HG03457 (cell line): ENCODE measurements around the gene SLC39A9.
A peak's percentile ranks its signal among the peaks of the same experiment; 100 is the strongest.
"Not testable (repeated sequence)": the region's sequence is repeated elsewhere in the genome, so short reads cannot be mapped to it uniquely, and the experiment has no call there.

ENCODE experiments used
- ATAC-seq: cut with Tn5 transposase; IDR thresholded peaks from one replicate; pipeline ENCODE4 v1.9.1; 2021; ENCODE audit warnings: moderate number of reproducible peaks; ENCODE audit not compliant: unreplicated experiment

SLC39A9 gene

GRCh38 chr14:69473260-69473659, 74.8 kb downstream of the SLC39A9 start:
- ATAC-seq: no peak

DNA sequence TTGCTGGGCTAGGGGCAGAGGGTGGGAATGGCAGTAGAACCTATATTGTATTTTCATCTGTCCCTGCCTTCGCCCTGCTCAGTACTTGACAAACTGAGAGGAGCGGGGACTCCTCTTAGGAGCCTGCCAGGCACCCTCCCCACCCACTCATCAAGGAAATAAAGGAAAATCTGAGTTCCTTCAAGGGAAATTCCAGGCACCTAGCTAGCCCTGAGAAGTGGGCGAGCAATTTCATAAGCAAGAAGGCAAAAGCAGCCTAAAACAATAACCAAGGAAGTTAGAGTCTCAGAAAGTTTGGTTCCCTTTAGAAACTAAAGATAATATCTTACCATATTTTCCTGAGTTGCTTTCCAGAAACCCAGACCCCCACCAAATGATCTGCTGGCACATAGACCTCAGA, 75.5 kb downstream of the SLC39A9 start:
- no peak for ATAC-seq

GRCh38 chr14:69475194-69475818, 76.8 kb downstream of the SLC39A9 start:
- no peak for ATAC-seq

DNA sequence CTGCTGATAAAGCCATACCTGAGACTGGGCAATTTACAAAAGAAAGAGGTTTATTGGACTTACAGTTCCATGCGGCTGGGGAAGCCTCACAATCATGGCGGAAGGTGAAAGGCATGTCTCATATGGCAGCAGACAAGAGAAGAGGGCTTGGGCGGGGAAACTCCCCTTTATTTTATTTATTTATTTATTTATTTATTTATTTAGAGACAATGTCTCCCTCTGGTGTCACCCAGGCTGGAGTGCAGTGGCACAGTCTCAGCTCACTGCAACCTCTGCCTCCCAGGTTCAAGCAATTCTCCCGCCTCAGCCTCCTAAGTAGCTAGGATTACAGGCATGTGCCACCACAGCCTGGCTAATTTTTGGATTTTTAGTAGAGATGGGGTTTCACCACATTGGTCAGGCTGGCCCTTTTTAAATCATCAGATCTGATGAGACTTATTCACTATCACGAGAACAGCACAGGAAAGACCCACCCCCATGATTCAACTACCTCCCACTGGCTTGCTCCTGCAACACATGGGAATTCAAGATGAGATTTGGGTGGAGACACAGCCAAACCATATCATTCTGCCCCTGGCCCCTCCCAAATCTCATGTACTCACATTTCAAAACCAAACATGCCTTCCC, 78.4 kb downstream of the SLC39A9 start:
- ATAC-seq: not testable (repeated sequence)

DNA sequence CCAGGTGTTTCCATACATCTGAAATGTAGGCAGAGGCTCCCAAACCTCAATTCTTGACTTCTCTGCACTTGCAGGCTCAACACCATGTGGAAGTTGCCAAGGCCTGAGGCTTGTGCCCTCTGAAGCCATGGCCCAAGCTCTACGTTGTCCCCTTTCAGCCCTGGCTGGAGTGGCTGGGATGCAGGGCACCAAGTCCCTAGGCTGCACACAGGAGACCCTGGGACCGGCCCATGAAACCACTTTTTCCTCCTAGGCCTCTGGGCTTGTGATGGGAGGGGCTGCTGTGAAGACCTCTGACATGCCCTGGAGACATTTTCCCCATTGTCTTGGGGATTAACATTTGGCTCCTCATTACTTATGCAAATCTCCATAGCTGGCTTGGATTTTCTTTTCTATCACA, 79.6 kb downstream of the SLC39A9 start:
- not testable (repeated sequence) for ATAC-seq

GRCh38 chr14:69479696-69480095, 81.2 kb downstream of the SLC39A9 start:
- no peak for ATAC-seq

DNA sequence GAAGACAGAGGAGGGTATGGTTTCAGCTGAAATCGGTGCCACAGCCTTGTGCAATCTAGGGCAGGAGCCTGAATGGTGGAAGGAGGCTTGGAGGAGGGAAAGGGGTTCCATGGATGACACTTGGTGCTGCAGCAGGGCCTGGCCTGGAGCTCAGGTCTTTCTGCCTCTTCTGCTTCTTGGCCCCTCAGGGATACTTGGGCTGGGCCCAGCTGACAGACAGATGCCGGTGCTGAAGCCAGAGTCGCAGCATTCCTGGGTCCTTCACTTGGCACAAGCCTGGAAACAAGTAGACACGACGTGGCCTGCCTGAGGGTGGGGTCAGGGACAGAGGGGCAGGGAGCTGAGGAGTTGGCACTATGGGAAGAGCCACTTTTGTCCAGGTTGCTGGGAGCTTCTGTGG, 81.6 kb downstream of the SLC39A9 start:
- no peak for ATAC-seq

DNA sequence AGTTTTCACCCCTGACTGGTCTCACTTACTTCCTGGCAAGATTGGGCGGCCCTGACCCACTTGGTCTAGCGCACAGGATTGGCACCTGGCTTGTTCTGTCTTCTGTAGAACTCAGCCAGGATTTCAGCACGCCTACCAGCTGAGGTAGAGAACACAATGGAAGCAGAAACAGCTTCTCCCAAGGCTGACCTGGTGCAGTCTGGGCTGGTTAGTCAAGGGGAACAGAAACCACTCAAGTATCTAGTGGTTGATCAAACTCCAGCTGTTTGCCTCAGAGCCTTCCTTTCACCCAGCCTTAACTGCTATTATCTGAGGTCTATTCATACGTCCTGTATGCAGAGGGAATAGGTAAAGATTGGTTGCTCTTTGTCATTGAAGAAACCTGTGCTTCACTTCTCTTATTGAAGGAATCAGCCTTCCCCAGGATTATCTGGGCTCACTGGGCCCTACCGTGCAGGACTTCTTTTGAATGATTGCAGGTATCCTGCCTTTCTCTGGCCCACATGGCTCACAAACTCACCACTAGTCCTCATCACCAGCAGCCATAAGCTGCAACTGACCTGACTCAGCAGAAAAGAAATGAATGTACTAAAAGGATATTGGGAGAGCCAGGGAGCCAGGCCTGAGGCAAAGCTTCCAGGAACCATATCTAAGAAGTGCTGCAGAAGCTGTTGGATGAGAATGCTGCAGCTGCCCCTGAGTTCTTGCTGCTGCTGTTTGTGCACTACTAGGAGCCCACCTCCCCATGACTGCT, 83.5 kb downstream of the SLC39A9 start:
- ATAC-seq: peak; percentile 75

DNA sequence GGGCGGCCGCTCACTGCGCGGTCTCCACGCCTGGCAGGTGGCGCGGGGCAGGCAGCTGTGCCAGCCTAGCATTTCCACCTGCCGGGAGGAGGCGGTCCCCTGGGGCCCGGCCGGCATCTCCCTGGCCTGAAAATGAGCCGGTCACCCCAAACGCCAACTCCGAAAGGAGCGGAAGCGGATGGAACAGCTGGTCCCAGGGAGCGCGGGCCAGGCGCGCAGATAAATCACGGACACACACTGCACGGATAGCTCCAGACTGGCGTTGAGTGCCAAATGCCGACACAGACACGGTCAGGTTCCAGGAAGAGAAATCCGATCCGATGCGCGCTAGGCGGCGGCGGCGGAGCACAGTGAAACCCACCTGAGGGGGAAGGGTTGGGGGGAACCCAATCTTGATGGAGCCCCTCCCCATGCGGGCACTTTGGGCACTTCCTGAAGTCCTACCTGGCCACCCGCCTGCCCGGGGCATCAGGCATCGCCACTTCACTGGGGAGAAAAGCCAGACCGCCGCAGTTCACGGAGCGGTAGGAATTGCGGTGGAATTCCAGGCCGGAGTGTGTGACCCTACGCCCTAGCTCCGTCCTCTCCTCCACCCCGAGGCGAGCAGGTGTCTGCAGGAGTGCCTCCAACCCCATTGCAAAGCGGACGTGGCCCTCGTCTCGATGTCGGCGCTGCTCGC, 85.4 kb downstream of the SLC39A9 start:
- no peak for ATAC-seq

DNA sequence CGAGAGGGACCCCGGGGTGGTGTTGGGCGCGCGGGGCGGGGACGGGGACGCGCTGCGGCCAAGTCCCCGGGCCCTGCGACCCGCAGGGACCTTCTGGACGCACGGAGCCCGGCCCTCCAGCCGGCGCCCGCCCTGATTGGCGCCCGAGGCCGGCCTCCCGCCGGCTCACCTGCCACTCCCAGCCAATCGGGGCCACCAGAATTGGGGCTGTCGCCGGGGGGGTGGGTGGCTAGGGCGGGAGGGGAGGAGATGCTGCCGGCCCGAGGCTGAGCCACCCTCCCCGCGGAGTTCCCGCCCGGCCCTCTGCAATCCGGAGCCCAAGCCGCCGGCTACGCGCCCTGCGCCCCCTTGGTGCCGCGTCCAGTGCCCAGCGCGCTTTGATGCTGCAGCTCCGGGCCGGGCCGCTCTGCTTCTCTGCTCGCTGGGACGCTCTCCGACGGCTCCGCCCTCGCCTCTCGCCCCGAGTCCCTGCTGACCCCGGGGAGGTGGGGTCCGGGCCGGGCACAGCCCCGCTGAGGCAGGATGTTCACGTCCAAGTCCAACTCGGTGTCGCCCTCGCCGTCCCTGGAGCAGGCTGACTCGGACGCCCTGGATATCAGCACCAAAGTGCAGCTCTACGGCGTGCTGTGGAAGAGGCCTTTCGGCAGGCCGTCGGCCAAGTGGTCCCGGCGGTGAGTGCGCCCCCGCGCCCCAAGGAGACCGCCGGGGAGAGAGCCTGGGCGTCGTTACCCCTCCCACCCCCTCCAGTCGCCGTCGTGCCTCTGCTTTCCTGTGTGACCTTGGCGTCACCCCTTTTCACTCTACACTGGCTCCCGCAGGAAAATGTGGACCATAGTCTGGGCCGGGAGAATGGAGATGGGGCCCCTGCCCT, 86.2 kb downstream of the SLC39A9 start, which contains the start of gene PLEKHD1:
PLEKHD1 (plus strand) TSS at position 285 of the 871 bp plus-strand sequence; CDS start at position 523, 238 bp downstream.
- ATAC-seq: no peak

GRCh38 chr14:69485315-69485660, 86.8 kb downstream of the SLC39A9 start:
- no peak for ATAC-seq

DNA sequence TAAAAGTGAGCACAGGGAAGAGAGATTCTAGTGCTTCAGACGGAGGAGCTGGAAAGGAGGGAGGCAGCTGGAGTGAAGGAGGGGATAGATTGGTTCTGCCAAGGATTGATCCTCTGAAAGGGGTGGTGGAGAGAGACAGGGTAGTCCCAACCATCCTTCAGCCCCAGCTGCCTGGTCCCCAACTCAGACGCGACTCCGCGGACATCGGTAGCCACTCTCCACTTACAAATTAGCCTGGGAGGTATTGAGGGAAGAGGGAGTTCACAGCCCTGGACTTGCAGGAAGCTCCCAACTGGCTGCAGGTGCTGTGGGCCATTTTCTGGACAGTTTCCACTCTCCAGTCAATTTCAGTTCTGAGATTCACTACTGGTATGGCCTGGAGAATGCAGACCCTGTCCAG, 87.2 kb downstream of the SLC39A9 start:
- no peak for ATAC-seq

DNA sequence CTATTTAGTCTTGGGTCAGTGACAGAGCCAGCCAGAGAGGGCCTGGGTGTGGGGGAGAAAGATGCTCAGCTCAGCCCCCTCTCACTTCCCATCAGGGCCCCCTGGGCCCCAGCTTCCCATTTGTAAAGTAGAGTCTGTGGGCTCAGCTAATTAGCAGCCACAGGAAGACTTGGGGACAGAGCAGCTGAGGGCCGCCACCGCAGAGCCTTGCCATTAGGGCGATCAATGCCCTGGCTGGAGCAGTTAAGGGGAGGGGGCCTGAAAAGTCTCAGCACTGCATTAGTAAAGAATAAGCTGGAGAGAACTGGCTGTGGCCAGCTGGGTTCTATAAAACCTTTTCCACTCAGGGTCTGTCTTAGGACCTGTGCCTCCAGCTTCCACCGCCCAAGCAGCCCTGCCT, 88.7 kb downstream of the SLC39A9 start:
- no peak for ATAC-seq

- ATAC-seq: no peak
Observed at GRCh38 chr14:69487771-69488170, 89.3 kb downstream of the SLC39A9 start.

DNA sequence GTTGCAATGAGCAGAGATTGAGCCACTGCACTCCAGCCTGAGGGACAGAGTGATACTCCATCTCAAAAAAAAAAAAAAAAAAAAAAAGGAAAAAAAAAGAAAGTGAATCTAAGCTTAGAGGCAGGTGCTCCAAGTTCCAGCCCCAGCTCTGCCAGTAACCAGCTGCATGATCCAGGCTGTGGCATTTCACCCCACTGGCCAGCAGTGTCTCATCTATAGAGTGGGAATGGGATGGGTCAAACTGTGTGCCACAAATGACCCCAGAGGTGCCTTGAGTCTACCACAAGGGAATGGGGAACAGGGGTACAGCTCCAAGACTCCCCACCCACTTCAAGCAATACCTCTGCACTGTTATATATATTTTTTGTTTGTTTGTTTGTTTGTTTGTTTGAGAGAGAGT, 91.0 kb downstream of the SLC39A9 start:
- no peak for ATAC-seq

- no peak for ATAC-seq
Observed at GRCh38 chr14:69490219-69490918, 91.9 kb downstream of the SLC39A9 start.

DNA sequence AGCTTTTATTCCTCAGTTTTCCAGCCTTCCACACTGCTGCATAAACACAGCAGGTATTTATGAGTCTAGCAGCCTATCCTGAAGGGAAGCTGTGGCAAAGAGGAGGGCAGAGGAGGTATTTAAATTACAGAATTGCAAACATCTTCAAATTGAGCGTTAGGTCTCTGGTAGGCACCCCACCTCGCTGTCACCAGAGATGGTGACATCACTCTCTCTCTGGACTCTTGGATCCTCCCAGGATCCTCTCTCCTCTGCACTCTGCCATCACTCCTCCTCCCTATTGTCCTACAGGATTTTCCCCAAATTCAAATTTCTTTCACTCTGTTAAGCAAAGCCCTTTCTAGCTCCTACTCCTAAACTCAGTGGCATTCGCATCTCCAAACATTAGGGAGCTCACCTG, 92.7 kb downstream of the SLC39A9 start:
- ATAC-seq: no peak

DNA sequence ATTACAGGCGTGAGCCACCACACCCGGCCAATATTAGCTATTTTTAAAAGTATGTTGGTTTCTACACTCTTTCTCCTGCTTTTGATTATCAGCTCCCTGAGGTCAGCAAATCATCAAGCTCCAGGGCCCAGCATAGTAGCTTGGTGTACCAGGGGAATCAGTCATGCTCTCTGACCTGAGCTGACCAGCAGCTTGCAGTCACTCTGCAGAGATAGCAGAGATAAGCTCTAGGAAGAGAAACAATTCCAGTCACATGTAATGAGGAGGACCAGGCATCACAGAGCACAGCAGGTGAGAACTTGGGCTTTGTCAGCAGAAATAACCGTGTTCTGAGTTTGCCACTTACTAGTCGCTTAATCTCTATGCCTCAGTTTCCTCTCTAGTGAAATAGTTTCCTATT, 94.5 kb downstream of the SLC39A9 start:
- ATAC-seq: no peak

DNA sequence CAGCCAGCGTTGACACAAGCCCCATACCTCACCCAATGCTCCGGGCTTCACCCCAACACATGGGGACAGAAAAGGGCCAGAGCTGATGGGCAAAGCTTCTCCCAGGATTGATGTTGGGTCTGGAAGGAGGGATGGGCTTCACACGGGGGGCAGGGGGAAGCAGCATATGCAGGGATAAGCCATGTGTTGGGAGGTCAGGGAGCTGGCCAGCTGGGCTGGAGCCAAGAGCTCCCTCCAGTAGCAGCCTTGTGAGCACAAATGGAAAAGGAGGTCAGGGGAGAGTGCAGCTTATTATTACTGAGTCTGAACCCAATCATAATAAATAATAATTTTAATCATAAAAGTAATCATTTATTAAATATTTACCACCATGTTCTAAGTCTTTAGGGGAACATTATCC, 95.3 kb downstream of the SLC39A9 start:
- no peak for ATAC-seq

DNA sequence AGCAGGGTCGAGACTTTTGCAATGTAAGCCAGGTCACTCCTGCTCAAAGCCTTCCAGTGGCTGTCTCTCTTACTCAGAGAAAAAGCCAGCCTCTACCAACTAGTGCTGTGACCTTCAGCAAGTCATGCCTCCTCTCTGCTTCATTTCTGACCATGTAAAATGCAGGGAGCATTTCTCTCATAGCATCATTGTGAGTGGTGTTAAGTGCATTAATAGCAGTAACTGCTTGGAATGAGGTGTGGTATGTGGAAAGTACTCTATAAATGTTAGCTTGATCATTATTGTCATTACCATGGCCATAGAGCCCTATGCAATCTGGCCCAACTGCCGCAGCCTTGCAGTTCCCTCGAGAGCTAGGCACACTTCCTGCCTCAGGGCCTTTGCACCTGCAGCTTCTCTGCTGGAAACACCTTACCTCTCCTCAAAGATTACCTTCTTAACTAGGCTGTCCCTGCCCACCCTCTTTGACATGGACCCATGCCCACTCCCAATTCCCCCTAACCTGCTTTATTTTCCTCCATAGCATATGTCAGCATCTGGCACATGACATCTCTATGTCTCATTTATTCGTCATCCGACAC, 96.9 kb downstream of the SLC39A9 start:
- ATAC-seq: no peak
